Measurements from ENCODE around the gene FBXO2. TPM values are rescaled to one million over a fixed set of nuclear protein-coding genes. Genes with fewer than 3 reads are reported as not detected.

The FBXO2 gene
- total RNA-seq, 4 donors from 2014 or later = 0.82 to 3.7 TPM; not detected in 2

GRCh38 chr1:11634365-11635192, 19.6 kb downstream of the FBXO2 start:
- Histone ChIP-seq H3K4me3 (no peak overlapping the region), H3K27ac (no peak overlapping the region), H3K36me3 (no peaks in the 10 kb centered on the region), H3K9me3 (no peaks in the 10 kb centered on the region), H3K4me1 (no peaks in the 10 kb centered on the region), H3K27me3 (peaks cover 19% of the 10 kb centered on the region)
- intact Hi-C loops (cut with DNase I; ENCODE audit: low total_unique reads) (no loop called here), in situ Hi-C loops (cut with MboI; ENCODE audit: low pct_ligation_motif_present in 1 of 4, low pct_unique_long_range_greater_than_20kb in 1 of 4, low sequenced_read_pairs in 3 of 4) (loop anchor here (10.0 to 25.0 kb wide), 4 partner anchors 297 to 600 kb away; partner anchors contain the start of gene MASP2 (in 2 of the 4))
- no peak for DNase-seq
- WGBS, 2 donors (ENCODE audit: low coverage in 1 of 2) = 70% methylated on average over 11 of the region's 11 CpGs; no CpG with 5 or more reads in 1 of the 2 donors
- no peak for TF ChIP-seq POLR2A (IDR thresholded peaks at IDR 0.05)
- TF ChIP-seq CTCF (IDR thresholded peaks at IDR 0.05) = no peak
- TF ChIP-seq POLR2AphosphoS5 (IDR thresholded peaks at IDR 0.05) = no peak
- no peak for TF ChIP-seq EP300 (IDR thresholded peaks at IDR 0.05; ENCODE audit: low read depth)

- Histone ChIP-seq H3K9me3 (no peaks in the 10 kb centered on the region), H3K27me3 (peaks cover 25% of the 10 kb centered on the region), H3K4me1 (no peaks in the 10 kb centered on the region), H3K4me3 (no peak overlapping the region), H3K36me3 (no peaks in the 10 kb centered on the region), H3K27ac (no peak overlapping the region)
- 61 to 83% methylated on average over 2 to 15 of the region's 15 CpGs for WGBS, 2 donors (ENCODE audit: low coverage in 1 of 2)
- no peak for TF ChIP-seq POLR2A (IDR thresholded peaks at IDR 0.05)
- intact Hi-C loops (cut with DNase I; ENCODE audit: low total_unique reads) = no loop called here
- DNase-seq = no peak
- in situ Hi-C loops (cut with MboI; ENCODE audit: low pct_ligation_motif_present in 1 of 4, low pct_unique_long_range_greater_than_20kb in 1 of 4, low sequenced_read_pairs in 3 of 4) = loop anchor here (10.0 to 25.0 kb wide), 4 partner anchors 292 to 595 kb away; partner anchors contain the start of gene MASP2 (in 2 of the 4)
Measured at GRCh38 chr1:11629184-11630016, 24.8 kb downstream of the FBXO2 start.

- no peaks in the 10 kb centered on the region for H3K4me1 ChIP-seq
- peaks cover 25% of the 10 kb centered on the region for H3K27me3 ChIP-seq
- 91% methylated on average over 7 of the region's 7 CpGs; no CpG with 5 or more reads in 1 of the 2 donors for WGBS, 2 donors (ENCODE audit: low coverage in 1 of 2)
- H3K27ac ChIP-seq = no peak overlapping the region
- H3K9me3 ChIP-seq = no peaks in the 10 kb centered on the region
- TF ChIP-seq CTCF (IDR thresholded peaks at IDR 0.05) = no peak
- no peak for TF ChIP-seq POLR2AphosphoS5 (IDR thresholded peaks at IDR 0.05)
- TF ChIP-seq POLR2A (IDR thresholded peaks at IDR 0.05) = no peak
- no peak for TF ChIP-seq EP300 (IDR thresholded peaks at IDR 0.05; ENCODE audit: low read depth)
- intact Hi-C loops (cut with DNase I; ENCODE audit: low total_unique reads) (no loop called here), in situ Hi-C loops (cut with MboI; ENCODE audit: low pct_ligation_motif_present in 1 of 4, low pct_unique_long_range_greater_than_20kb in 1 of 4, low sequenced_read_pairs in 3 of 4) (loop anchor here (25.0 kb wide), 3 partner anchors 291 to 591 kb away; partner anchors contain the start of gene MASP2 (in 2 of the 4))
- H3K4me3 ChIP-seq = no peak overlapping the region
- DNase-seq = no peak
- H3K36me3 ChIP-seq = no peaks in the 10 kb centered on the region
Measured at GRCh38 chr1:11628767-11629166, 25.5 kb downstream of the FBXO2 start.

GRCh38 chr1:11626551-11626950, 27.7 kb downstream of the FBXO2 start:
- no peaks in the 10 kb centered on the region for H3K36me3 ChIP-seq

More at GRCh38 chr1:11626551-11626950, 27.7 kb downstream of the FBXO2 start:
- peaks cover 21% of the 10 kb centered on the region for H3K27me3 ChIP-seq
- no peak overlapping the region for H3K27ac ChIP-seq
- no peaks in the 10 kb centered on the region for H3K4me1 ChIP-seq
- H3K9me3 ChIP-seq = no peaks in the 10 kb centered on the region
- no peak for DNase-seq
- TF ChIP-seq CTCF (IDR thresholded peaks at IDR 0.05) = no peak
- TF ChIP-seq POLR2AphosphoS5 (IDR thresholded peaks at IDR 0.05) = no peak
- no peak for TF ChIP-seq POLR2A (IDR thresholded peaks at IDR 0.05)
- no peak for TF ChIP-seq EP300 (IDR thresholded peaks at IDR 0.05; ENCODE audit: low read depth)
- intact Hi-C loops (cut with DNase I; ENCODE audit: low total_unique reads) = no loop called here
- in situ Hi-C loops (cut with MboI; ENCODE audit: low pct_ligation_motif_present in 1 of 4, low pct_unique_long_range_greater_than_20kb in 1 of 4, low sequenced_read_pairs in 3 of 4) = loop anchor here (25.0 kb wide), 3 partner anchors 289 to 589 kb away; partner anchors contain the start of gene MASP2 (in 2 of the 4)
- 40 to 57% methylated on average over 2 to 3 of the region's 3 CpGs for WGBS, 2 donors (ENCODE audit: low coverage in 1 of 2)
- no peak overlapping the region for H3K4me3 ChIP-seq

Measured in transverse colon (tissue), 4 donors.